ENCODE measurements around the gene MCHR1.

- TF ChIP-seq CTCF (IDR thresholded peaks at IDR 0.05) (no peak), POLR2A (IDR thresholded peaks at IDR 0.05) (no peak), POLR2AphosphoS5 (IDR thresholded peaks at IDR 0.05) (no peak)
Measured at GRCh38 chr22:40653361-40653760, 25.9 kb upstream of the MCHR1 start.
